Prostate gland (tissue), 2 donors: ENCODE data around the gene BAHD1. TPM values are rescaled to one million over a fixed set of nuclear protein-coding genes. Genes with fewer than 3 reads are reported as not detected.

Experiments
- DNase-seq: peaks from one replicate; pipeline ENCODE4 v3.0.0-alpha.2; 2019; ENCODE audit warnings: low spot score
- H3K27ac ChIP-seq, 2 donors: fragments of 200-600 bp; sonication (generic); 2 replicates each; pipeline ENCODE4 v1.5.1; 2017 to 2019
- H3K27me3 ChIP-seq: fragments of 200-600 bp; sonication (generic); replicated peaks from 2 replicates; pipeline ENCODE4 v1.5.1; 2019; ENCODE audit not compliant: insufficient read depth
- H3K36me3 ChIP-seq, 2 donors: fragments of 200-600 bp; sonication (generic); 1 replicate in 1 of 2; 2 replicates in 1 of 2; pipeline versions ENCODE4 v1.5.1 to v1.8.1; 2017 to 2019
- H3K4me1 ChIP-seq: fragments of 200-600 bp; sonication (generic); replicated peaks from 2 replicates; pipeline ENCODE4 v1.5.1; 2019
- H3K4me3 ChIP-seq, 2 donors: fragments of 200-600 bp; sonication (generic); 2 replicates each; pipeline ENCODE4 v1.5.1; 2017 to 2019
- H3K9me3 ChIP-seq: fragments of 200-600 bp; sonication (generic); 2 replicates; pipeline ENCODE4 v1.5.1; 2017
- CTCF ChIP-seq, 4 experiments: fragments of 200-600 bp in 2 of 4; fragments of 450-650 bp in 2 of 4; sonication (generic) in 2 of 4; IDR thresholded peaks; 1 replicate in 3 of 4; 2 replicates in 1 of 4; pipeline ENCODE4 v1.5.1; 2016 to 2019; ENCODE audit warnings: antibody characterized with exemption in 4 of 4, mild to moderate bottlenecking in 2 of 4, moderate library complexity in 2 of 4
- POLR2A ChIP-seq: fragments of 450-650 bp; IDR thresholded peaks from one replicate; pipeline ENCODE4 v1.6.1; 2016; ENCODE audit warnings: antibody characterized with exemption, mild to moderate bottlenecking
- POLR2AphosphoS5 ChIP-seq: sonication (generic); formaldehyde crosslinking; IDR thresholded peaks from one replicate; pipeline ENCODE4 v1.6.1; 2017; ENCODE audit warnings: antibody characterized with exemption
- WGBS: methylation state at CpG from one replicate; pipeline ENCODE4 v1.1.5; 2018; 5-methylcytosine and 5-hydroxymethylcytosine counted together
- intact Hi-C: fragments of 100-400 bp; cut with DNase I; formaldehyde crosslinking; loops from one replicate; pipeline ENCODE4 v1.14.2; 2022
- total RNA-seq, 2 donors: library from RNA; depleted of rRNA; stranded (reverse); fragments of >200 nt; gene quantifications; one replicate each; pipeline ENCODE4 v1.1.0, GENCODE V29; 2016

BAHD1 gene
- total RNA-seq, 2 donors from 2014 or later, result 17.0 to 39.4 TPM

- no peak overlapping the region for H3K4me3 ChIP-seq
- no peaks in the 10 kb centered on the region for H3K9me3 ChIP-seq
- no peak for DNase-seq
- intact Hi-C loops, result no loop called here
- no peaks in the 10 kb centered on the region for H3K36me3 ChIP-seq
- no peak overlapping the region for H3K27ac ChIP-seq
- no peaks in the 10 kb centered on the region for H3K27me3 ChIP-seq
- no peaks in the 10 kb centered on the region for H3K4me1 ChIP-seq
- no peak for TF ChIP-seq CTCF (IDR thresholded peaks at IDR 0.05)
- 88% methylated on average over 36 of the region's 36 CpGs for WGBS
Observed at GRCh38 chr15:40486066-40486770, 45.5 kb downstream of the BAHD1 start.

GRCh38 chr15:40487816-40488682 lies 47.3 kb downstream of the BAHD1 start:
- no peak overlapping the region for H3K27ac ChIP-seq
- no peaks in the 10 kb centered on the region for H3K36me3 ChIP-seq
- TF ChIP-seq CTCF (IDR thresholded peaks at IDR 0.05) (no peak), POLR2AphosphoS5 (no peak), POLR2A (no peak)
- intact Hi-C loops, result no loop called here
- H3K4me3 ChIP-seq, result no peak overlapping the region
- WGBS, result 86% methylated on average over 35 of the region's 35 CpGs
- no peaks in the 10 kb centered on the region for H3K9me3 ChIP-seq
- DNase-seq, result no peak
- no peaks in the 10 kb centered on the region for H3K4me1 ChIP-seq
- no peaks in the 10 kb centered on the region for H3K27me3 ChIP-seq

- H3K4me1 ChIP-seq, result no peaks in the 10 kb centered on the region
- no peaks in the 10 kb centered on the region for H3K36me3 ChIP-seq
- DNase-seq, result no peak
- H3K27ac ChIP-seq, result no peak overlapping the region
- TF ChIP-seq CTCF (IDR thresholded peaks at IDR 0.05) (no peak), POLR2A (no peak)
- H3K27me3 ChIP-seq, result no peaks in the 10 kb centered on the region
- intact Hi-C loops, result no loop called here
- H3K9me3 ChIP-seq, result no peaks in the 10 kb centered on the region
- H3K4me3 ChIP-seq, result no peak overlapping the region
- WGBS, result 91% methylated on average over 46 of the region's 47 CpGs
Observed at GRCh38 chr15:40489274-40490175, 48.8 kb downstream of the BAHD1 start.

DNA sequence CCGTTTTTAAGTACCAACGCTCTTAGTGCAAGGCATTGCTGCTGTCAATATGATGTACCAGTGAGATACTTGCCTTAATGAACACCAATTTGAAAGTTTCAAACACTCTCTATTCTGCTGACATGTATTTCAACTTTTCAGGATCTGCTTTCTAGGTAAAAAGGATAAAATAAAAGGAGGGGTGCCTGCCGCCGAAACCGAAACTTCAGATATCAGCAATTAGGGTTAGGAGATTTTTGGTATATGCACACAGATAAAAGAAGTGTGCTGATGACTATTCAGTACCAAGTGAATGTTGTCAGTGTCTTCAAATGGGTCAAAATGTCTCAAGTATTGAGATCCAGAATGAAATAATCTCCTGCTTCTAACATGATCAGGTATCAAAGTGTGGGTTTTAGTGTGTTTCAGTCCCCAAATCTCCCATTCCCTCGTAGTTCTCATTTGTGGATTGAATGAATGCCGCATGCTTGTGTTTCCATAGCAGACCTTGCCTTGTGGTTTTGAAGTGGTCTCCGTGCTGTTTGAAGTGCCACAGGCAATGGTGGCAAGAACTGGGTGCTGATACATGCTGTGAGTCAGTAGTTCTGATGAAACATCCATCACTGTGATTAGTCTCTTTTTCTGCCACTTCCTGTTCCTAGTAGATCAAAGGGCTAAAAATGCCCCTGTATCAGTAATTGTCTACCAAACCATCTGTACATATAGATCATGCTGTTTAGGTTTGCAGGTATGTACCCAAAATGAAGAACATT lies 52.5 kb downstream of the BAHD1 start:
- TF ChIP-seq POLR2A (no peak), CTCF (IDR thresholded peaks at IDR 0.05) (no peak), POLR2AphosphoS5 (no peak)
- H3K27me3 ChIP-seq, result no peaks in the 10 kb centered on the region

More for the DNA sequence above, 52.5 kb downstream of the BAHD1 start:
- Histone ChIP-seq H3K9me3 (no peaks in the 10 kb centered on the region), H3K36me3 (no peaks in the 10 kb centered on the region), H3K4me1 (no peaks in the 10 kb centered on the region), H3K4me3 (no peak overlapping the region), H3K27ac (no peak overlapping the region)
- no peak for DNase-seq
- intact Hi-C loops, result no loop called here
- 85% methylated on average over 8 of the region's 8 CpGs for WGBS
